GM12864 (cell line): ENCODE data around the gene MGAT1.

Experiments used
- DNase-seq: peaks from one replicate; pipeline ENCODE4 v3.0.0-alpha.2; 2011; ENCODE audit warnings: low read depth
- H3K4me3 ChIP-seq: 2 replicates; pipeline ENCODE4 v1.5.1; 2011; ENCODE audit warnings: mild to moderate bottlenecking, low read depth, low read length, control low read depth
- TF ChIP-seq, protein P1 (sequence below): IDR thresholded peaks from 2 replicates; pipeline ENCODE4 v1.5.1; 2011; ENCODE audit warnings: low read depth, mild to moderate bottlenecking, moderate library complexity, low read length, control low read depth, inconsistent platforms; ENCODE audit errors: missing control alignments

MGAT1 gene

GRCh38 chr5:180779985-180780610 lies 22.5 kb downstream of the MGAT1 start:
- no peak for DNase-seq
- TF ChIP-seq, protein P1, sequence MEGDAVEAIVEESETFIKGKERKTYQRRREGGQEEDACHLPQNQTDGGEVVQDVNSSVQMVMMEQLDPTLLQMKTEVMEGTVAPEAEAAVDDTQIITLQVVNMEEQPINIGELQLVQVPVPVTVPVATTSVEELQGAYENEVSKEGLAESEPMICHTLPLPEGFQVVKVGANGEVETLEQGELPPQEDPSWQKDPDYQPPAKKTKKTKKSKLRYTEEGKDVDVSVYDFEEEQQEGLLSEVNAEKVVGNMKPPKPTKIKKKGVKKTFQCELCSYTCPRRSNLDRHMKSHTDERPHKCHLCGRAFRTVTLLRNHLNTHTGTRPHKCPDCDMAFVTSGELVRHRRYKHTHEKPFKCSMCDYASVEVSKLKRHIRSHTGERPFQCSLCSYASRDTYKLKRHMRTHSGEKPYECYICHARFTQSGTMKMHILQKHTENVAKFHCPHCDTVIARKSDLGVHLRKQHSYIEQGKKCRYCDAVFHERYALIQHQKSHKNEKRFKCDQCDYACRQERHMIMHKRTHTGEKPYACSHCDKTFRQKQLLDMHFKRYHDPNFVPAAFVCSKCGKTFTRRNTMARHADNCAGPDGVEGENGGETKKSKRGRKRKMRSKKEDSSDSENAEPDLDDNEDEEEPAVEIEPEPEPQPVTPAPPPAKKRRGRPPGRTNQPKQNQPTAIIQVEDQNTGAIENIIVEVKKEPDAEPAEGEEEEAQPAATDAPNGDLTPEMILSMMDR, result no peak
- no peak overlapping the region for H3K4me3 ChIP-seq

GRCh38 chr5:180777475-180777874 lies 25.1 kb downstream of the MGAT1 start:
- H3K4me3 ChIP-seq, result no peak overlapping the region
- TF ChIP-seq, protein P1, result no peak
- DNase-seq, result no peak

GRCh38 chr5:180776376-180776775 lies 26.2 kb downstream of the MGAT1 start:
- no peak for DNase-seq
- H3K4me3 ChIP-seq, result no peak overlapping the region
- TF ChIP-seq, protein P1, result no peak

DNA sequence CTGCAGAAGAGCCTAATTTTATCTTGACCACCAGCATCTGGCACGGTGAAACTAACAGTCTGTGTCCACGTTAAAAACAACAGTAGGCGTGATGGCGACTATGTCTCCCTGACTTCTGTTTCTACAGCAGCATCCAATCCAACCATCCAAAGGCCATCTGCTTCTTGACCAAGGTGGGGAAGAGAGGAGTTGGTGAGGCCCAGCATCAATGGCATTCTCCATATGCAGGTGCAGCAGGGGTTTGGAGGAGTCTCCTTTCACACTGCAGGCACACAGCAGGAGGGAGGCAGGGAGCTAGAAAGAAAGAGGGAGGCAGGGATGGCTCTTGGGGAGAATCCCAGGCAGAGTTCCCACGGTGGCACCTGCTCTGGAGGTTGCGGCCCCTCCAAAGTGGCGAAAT lies 27.0 kb downstream of the MGAT1 start:
- TF ChIP-seq, protein P1, result no peak
- no peak overlapping the region for H3K4me3 ChIP-seq
- no peak for DNase-seq

DNA sequence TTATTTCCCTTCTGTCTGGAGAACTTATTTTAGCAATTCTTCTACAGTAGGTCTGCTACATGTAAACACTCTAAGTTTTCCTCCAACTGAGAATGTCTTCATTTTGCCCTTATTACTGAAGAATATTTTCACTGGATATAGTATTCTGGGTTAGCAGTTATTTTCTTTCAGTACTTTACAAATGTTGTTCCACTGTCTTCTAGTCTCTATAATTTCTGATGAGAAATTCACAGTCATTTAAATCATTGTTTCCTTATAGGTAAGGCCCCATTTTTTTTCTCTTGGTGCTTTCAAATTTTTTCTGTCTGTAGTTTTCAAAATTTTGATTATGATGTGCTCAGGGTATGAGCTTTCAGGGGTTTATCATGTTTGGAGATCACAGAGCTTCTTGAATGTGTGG lies 30.8 kb downstream of the MGAT1 start:
- DNase-seq, result no peak
- TF ChIP-seq, protein P1, result no peak
- H3K4me3 ChIP-seq, result no peak overlapping the region

- TF ChIP-seq, protein P1, result no peak
- no peak for DNase-seq
- no peak overlapping the region for H3K4me3 ChIP-seq
These were observed 32.8 kb downstream of the MGAT1 start for GRCh38 chr5:180769821-180770220.

- TF ChIP-seq, protein P1, result no peak
- H3K4me3 ChIP-seq, result no peak overlapping the region
- DNase-seq, result no peak
These were observed 47.0 kb downstream of the MGAT1 start for GRCh38 chr5:180755601-180756000.
